Right ventricle myocardium inferior (tissue), 1 donor: ENCODE data around the gene TBC1D24. TPM values are rescaled to one million over a fixed set of nuclear protein-coding genes. Genes with fewer than 3 reads are reported as not detected.

Experiments
- ATAC-seq: fragments of 200-7000 bp; cut with Tn5 transposase; one replicate; pipeline ENCODE4 v1.9.1; 2020; ENCODE audit warnings: mild to moderate bottlenecking, moderate library complexity
- DNase-seq: peaks from one replicate; pipeline ENCODE4 v3.0.0; 2021; ENCODE audit errors: missing footprints
- intact Hi-C: fragments of 100-400 bp; cut with DNase I; formaldehyde crosslinking; loops from one replicate; pipeline ENCODE4 v1.11.0; 2022
- total RNA-seq: library from RNA; stranded (reverse); fragmentation: NEBNext Ultra II Directional; extraction: Animal tissue kit (Norgen Biotek cat#: 25700); gene quantifications from one replicate; pipeline ENCODE4 v1.2.1, GENCODE V29; 2021
- donor health status: DM: no; HTN: yes; CAD: no; lungs with severe emphysema.

Gene TBC1D24
- total RNA-seq, 1 donor from 2014 or later = 14.8 TPM

DNA sequence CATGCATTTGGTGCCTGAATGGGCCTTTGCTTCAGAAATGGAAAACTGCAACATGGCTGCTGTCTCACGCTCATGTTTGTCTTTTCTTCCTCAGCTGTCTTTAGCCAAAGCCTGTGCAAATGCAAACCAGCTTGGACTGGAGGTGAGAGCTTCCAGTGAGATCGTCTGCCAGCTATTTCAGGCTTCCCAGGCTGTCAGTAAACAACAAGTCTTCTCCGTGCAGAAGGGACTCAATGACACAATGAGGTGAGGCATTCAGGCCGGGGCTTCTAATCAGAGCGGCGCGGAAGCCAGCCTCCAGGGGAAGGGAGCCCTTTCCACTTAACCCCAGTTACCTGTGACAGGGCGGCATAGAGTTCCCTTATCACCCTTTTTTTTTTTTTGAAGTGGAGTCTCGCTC lies 31.4 kb upstream of the TBC1D24 start:
- intact Hi-C loops = no loop called here
- DNase-seq = no peak

GRCh38 chr16:2447920-2448583 lies 26.9 kb upstream of the TBC1D24 start:
- ATAC-seq (no peak), DNase-seq (no peak)
- intact Hi-C loops = no loop called here

More for the DNA sequence above, 31.4 kb upstream of the TBC1D24 start:
- ATAC-seq = no peak

DNA sequence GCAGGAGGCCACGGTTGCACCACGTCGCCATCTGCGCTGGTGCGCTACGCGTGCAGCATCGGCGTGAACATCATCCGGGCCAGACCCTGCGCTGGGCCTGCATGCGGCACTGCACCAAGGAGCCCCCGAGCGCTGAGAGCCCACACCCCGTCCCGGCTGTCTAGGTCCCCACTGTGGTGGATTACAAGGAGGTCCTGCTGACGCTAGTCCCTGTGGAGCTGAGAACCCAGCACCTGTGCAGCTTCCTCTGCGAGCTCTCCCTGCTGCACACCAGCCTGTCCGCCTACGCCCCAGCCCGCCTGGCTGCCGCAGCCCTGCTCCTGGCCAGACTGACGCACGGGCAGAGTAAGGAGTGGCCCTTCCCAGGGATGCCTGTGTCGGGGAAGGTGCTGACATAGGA lies 25.8 kb upstream of the TBC1D24 start:
- no peak for DNase-seq
- ATAC-seq = no peak
- intact Hi-C loops = no loop called here

DNA sequence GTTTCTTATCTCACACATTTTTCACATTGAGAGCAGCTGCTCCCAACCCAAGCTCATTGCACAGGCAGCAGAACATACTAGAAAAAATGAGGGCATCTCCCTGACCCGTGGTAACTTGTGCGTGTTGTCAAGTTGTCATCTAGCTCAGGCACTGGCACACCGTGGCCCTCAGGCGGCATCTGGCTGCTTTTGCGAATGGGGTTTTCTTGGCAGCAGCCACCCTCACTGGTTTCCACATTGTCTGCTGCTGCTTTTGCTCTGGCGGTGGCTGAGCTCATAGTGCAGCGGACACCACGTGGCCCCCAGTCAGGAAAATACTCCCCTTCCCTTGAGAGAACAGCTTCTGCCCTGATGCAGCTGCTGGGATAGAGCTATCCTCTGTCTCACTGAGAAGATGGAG lies 24.4 kb upstream of the TBC1D24 start:
- DNase-seq (no peak), ATAC-seq (peak; percentile 5)
- intact Hi-C loops = no loop called here

DNA sequence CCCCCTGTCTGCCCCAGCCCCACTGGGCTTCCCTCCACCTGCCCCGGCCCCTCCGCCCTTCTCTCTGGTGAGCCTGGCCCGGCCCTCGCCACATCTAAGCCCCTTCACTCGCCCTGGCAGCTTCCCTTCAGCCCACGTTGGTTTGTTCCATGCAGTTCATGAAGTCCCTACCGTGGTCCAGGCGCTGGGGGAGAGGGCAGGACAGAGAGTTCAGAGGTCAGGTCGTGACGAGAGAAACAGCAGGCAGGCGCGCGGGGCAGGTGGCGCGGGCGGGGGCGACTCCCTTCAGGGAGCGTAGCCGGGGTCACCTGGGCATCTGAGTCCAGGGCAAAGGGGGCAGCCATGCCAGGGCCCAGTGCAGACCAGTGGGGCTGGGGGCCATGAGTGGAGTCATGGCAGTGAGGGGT lies 23.9 kb upstream of the TBC1D24 start:
- no peak for DNase-seq
- intact Hi-C loops = no loop called here
- ATAC-seq = no peak

DNA sequence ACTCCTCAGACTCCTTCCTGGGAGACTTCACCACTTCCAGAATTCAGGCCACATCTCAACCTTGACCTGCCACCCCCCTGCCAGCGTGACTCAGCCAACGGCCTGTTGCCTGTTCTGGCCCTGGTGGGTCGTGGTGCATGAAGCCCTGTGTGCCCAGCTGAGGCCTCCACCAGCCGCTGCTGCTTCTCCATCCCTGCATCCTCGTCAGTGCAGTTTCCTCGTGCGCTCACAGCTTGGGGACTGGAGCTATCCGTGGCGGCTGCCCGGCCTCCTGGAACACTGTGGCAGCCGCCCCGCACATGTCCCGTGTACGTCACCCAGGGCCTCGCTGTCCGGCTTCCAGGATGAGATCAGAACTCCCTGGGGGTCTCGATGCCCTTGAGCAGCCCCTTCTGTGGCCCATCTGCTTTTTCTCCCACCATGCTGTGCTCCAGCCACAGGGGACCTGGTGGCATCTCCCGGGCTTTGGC lies 23.0 kb upstream of the TBC1D24 start:
- DNase-seq (no peak), ATAC-seq (no peak)

DNA sequence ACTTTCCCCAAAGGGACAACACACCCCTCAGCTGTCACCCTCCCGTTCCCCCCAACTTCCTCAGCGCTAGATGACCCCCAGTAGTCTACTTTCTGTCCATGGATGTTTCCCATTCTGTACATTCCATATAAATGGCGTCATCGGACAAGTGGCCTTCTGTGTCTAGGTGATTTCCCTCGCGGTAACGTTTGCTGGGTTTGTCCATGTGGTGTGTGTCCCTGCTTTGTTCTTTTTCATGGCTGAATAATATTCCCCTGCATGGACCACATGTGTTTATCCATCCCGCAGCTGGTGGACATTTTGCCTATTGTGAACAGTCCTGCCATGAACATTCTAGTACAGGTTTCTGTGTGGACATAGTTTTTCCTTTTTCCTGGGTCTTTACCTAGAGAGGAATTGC lies 22.3 kb upstream of the TBC1D24 start:
- DNase-seq = no peak
- ATAC-seq = no peak
- intact Hi-C loops = no loop called here

More for the DNA sequence above, 23.0 kb upstream of the TBC1D24 start:
- intact Hi-C loops = no loop called here

- no peak for ATAC-seq
- DNase-seq = no peak
- intact Hi-C loops = no loop called here
These were observed 19.7 kb upstream of the TBC1D24 start for GRCh38 chr16:2455081-2455845.

DNA sequence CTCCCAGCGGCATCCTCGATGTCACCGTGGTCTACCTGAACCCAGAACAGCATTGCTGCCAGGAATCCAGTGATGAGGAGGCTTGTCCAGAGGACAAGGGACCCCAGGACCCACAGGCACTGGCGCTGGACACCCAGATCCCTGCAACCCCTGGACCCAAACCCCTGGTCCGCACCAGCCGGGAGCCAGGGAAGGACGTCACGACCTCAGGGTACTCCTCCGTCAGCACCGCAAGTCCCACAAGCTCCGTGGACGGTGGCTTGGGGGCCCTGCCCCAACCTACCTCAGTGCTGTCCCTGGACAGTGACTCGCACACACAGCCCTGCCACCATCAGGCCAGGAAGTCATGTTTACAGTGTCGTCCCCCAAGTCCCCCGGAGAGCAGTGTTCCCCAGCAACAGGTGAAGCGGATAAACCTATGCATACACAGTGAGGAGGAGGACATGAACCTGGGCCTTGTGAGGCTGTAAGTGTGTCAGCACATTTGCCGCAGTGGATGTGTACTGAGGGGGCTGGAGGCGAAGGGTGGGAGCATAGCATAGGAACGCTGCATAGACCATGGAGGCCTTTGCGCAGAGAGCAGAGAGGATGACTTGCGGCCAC lies 18.3 kb upstream of the TBC1D24 start:
- DNase-seq (no peak), ATAC-seq (no peak)
- intact Hi-C loops = no loop called here

- no peak for ATAC-seq
- intact Hi-C loops = no loop called here
These were observed 17.7 kb upstream of the TBC1D24 start for GRCh38 chr16:2457267-2457666.

GRCh38 chr16:2457946-2458345 lies 17.0 kb upstream of the TBC1D24 start:
- no peak for DNase-seq
- ATAC-seq = no peak
- intact Hi-C loops = no loop called here

More at GRCh38 chr16:2457267-2457666, 17.7 kb upstream of the TBC1D24 start:
- DNase-seq = no peak

DNA sequence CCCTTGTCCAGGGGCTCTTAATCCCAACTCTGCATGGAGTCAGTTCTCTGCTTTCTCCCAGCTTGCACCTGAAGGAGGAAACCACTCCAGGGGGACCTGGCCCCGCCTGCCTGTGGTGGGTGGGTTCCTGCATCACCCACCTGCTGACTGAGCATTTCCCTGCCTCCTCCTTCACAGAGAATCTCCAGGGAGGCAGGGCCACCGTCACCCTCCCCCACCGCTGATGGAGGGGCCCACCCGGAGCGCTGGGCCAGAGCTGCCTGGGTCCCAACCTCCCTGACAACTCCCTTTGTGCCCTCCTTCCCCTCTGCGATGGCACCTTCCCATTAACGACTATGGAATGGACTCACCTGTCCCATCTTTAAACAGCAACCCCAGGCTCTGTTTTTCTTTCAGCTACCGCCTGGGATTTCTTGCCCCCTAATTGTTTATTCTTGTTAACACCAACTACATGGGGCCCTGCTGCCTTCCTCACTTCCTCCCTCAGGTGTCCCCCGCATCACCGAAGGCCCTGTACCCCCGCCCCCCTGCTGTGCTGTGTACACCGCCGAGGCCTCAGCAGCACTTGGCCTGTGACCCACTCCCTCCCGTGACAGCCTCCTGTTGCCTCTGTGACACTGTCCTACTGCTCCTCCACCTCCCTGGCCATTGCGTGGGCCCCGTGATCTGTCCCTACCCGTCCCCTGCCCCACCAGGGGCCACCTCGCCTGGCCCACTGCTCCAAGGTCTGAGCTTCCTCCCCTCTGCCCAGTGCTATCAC lies 15.9 kb upstream of the TBC1D24 start:
- intact Hi-C loops = no loop called here
- DNase-seq (no peak), ATAC-seq (no peak)

DNA sequence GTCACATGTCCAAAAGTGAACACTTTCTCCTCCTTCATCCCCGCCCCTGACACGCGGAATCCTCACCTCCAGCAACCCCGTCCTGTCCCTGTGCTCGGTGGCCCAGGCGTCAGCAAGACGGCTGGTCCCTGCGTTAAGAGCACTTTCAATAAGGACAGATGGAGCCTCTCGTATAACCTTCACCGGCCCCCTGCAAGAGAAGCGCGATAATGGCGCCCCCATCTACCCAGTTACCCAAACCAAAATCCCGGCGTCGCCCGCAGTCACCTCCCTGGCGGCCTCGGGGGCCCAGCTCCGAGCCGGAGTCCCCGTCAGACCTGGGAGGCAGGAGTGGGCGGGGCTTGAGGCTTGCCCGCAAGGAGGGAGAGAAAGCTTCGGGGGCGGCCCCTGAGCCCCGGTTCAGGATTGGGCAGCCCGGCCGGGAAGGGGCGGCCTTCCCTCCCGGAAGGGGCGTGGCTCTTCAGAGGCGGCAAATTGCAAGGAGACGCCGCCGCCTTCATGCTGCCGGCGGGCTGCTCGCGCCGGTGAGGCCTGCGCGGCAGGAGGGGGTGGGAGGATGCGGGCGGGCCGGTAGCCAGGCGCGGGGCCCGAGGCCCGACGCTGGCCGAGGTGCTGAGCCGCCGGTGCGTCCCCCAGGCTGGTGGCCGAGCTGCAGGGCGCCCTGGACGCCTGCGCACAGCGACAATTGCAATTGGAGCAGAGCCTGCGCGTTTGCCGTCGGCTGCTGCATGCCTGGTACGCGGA lies 15.1 kb upstream of the TBC1D24 start, which contains the start of gene TEDC2:
TSS of gene TEDC2 (plus strand) at position 463 of the 744 bp plus-strand sequence. CDS start at position 499, 36 bp downstream.
- ATAC-seq (peak; percentile 98), DNase-seq (peak; percentile 98)
- intact Hi-C loops = loop anchor here (5.0 kb wide), 1 partner anchor 37 kb away; no protein-coding TSS in a partner anchor

DNA sequence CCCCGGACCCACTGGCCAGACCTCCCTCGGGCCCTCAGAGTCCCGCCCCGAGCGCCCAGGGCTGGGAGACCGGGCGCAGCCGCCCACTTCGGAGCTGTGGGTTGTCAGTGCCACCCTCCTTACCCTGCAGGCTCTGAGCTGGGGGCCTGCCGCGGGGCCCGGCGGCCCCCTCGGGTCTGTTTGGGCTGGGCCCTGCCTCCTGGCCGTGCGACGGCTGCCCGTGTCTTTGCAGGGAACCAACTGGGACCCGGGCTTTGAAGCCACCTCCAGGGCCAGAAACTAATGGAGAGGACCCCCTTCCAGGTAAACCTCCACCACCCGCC lies 14.6 kb upstream of the TBC1D24 start:
- DNase-seq (no peak), ATAC-seq (no peak)
- intact Hi-C loops = loop anchor here (5.0 kb wide), 1 partner anchor 37 kb away; no protein-coding TSS in a partner anchor

DNA sequence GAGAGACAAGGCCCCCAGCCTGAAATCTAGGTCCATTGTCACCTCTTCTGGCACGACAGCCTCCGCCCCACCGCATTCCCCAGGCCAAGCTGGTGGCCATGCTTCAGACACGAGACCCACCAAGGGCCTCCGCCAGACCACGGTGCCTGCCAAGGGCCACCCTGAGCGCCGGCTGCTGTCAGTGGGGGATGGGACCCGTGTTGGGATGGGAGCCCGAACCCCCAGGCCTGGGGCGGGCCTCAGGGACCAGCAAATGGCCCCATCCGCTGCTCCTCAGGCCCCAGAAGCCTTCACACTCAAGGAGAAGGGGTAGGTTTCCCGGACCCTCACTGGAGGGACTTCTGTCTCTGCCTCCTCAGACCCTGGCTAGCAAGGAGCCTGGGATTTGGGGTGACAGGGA lies 14.0 kb upstream of the TBC1D24 start:
- ATAC-seq (no peak), DNase-seq (no peak)
- intact Hi-C loops = loop anchor here (5.0 kb wide), 1 partner anchor 36 kb away; no protein-coding TSS in a partner anchor

GRCh38 chr16:2462031-2462866 lies 12.7 kb upstream of the TBC1D24 start:
- ATAC-seq = no peak
- intact Hi-C loops = loop anchor here (5.0 kb wide), 1 partner anchor 35 kb away; no protein-coding TSS in a partner anchor
- no peak for DNase-seq

DNA sequence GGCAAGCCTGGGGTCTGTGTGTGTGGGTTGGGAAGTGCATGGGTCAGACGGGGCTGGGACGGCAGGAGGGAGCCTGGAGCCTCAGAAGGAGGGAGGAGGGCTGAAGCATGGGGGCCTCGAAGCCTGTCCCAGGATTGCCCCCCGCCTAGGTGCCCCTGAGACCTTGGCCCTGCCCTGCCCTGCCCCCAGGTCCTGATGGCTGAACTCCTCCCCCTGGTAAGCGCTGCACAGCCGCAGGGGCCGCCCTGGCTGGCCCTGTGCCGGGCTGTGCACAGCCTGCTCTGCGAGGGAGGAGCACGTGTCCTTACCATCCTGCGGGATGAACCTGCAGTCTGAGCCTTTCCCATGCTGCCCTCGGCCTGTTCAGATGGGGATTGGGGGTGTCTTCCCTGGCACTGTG lies 10.6 kb upstream of the TBC1D24 start:
- ATAC-seq (no peak), DNase-seq (no peak)
- intact Hi-C loops = loop anchor here (5.0 kb wide), 1 partner anchor 33 kb away; no protein-coding TSS in a partner anchor
